ENCODE measurements around the gene AGMAT.

The AGMAT gene

GRCh38 chr1:15558516-15558915 lies 26.3 kb downstream of the AGMAT start:
- peak overlapping the region; percentile 88 to 98 (median 89) for H3K27ac Mint-ChIP-seq
- no peaks in the 10 kb centered on the region for H3K27me3 Mint-ChIP-seq (ENCODE audit: low read depth)
- H3K4me1 Mint-ChIP-seq: no peaks in the 10 kb centered on the region
- H3K36me3 Mint-ChIP-seq (ENCODE audit: low read depth): peaks cover 37% of the 10 kb centered on the region
- TF ChIP-seq CTCF (IDR thresholded peaks at IDR 0.05; ENCODE audit: unreplicated experiment in 3 of 3): no peak
- no peaks in the 10 kb centered on the region for H3K9me3 Mint-ChIP-seq
- no peak overlapping the region for H3K4me3 Mint-ChIP-seq

DNA sequence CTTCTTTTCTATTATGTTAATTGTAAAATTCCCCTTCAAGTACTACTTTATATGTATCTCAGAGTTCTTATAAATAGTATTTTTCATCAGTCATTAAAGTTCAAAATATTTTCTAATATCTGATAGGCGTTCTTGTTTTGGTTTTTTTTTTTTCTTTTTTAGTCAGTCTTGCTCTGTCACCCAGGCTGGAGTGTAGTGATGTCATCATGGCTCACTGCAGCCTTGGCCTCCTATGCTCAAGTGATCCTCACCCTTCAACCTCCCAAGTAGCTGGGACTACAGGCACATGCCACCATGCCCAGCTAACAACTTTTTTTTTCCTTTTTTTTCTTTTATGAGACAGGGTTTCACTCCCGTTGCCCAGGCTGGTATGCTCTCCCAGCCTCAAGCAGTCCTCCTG lies 27.3 kb downstream of the AGMAT start:
- no peaks in the 10 kb centered on the region for H3K27me3 Mint-ChIP-seq (ENCODE audit: low read depth)
- H3K27ac Mint-ChIP-seq: no peak overlapping the region
- TF ChIP-seq CTCF (IDR thresholded peaks at IDR 0.05; ENCODE audit: unreplicated experiment in 3 of 3): no peak
- no peak overlapping the region for H3K4me3 Mint-ChIP-seq
- H3K9me3 Mint-ChIP-seq: no peaks in the 10 kb centered on the region
- H3K4me1 Mint-ChIP-seq: no peaks in the 10 kb centered on the region
- H3K36me3 Mint-ChIP-seq (ENCODE audit: low read depth): peaks cover 37% of the 10 kb centered on the region

- peaks cover 31% of the 10 kb centered on the region for H3K36me3 Mint-ChIP-seq (ENCODE audit: low read depth)
- no peaks in the 10 kb centered on the region for H3K4me1 Mint-ChIP-seq
- no peak overlapping the region for H3K4me3 Mint-ChIP-seq
- peak overlapping the region in 1 of 3 experiments; percentile 35 for H3K27ac Mint-ChIP-seq
- no peaks in the 10 kb centered on the region for H3K27me3 Mint-ChIP-seq (ENCODE audit: low read depth)
- TF ChIP-seq CTCF (IDR thresholded peaks at IDR 0.05; ENCODE audit: unreplicated experiment in 3 of 3): no peak
- no peaks in the 10 kb centered on the region for H3K9me3 Mint-ChIP-seq
Measured at GRCh38 chr1:15557008-15557407, 27.8 kb downstream of the AGMAT start.

DNA sequence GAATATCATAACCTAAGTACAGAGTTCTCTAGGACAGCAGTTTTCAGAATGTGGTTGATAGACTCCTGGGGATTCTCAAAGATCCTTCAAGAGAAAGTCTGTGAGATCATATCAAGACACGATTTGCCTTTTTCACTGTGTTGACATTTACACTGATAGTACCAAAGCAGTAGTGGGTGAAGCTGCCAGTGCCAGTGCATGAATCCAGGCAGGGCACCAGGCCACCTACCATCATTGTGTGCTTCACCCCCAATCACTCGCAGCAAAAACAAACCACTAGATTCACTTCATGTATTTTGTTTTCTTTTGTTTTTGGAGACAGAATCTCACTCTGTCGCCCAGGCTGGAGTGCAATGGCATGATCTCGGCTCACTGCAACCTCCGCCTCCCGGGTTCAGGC lies 34.3 kb downstream of the AGMAT start:
- no peak for TF ChIP-seq CTCF (IDR thresholded peaks at IDR 0.05; ENCODE audit: unreplicated experiment in 3 of 3)
- Mint-ChIP-seq H3K4me1 (no peaks in the 10 kb centered on the region), H3K27me3 (ENCODE audit: low read depth) (no peaks in the 10 kb centered on the region), H3K27ac (no peak overlapping the region), H3K4me3 (no peak overlapping the region), H3K9me3 (no peaks in the 10 kb centered on the region), H3K36me3 (ENCODE audit: low read depth) (peaks cover 43% of the 10 kb centered on the region)

- H3K4me1 Mint-ChIP-seq: no peaks in the 10 kb centered on the region
- no peaks in the 10 kb centered on the region for H3K27me3 Mint-ChIP-seq (ENCODE audit: low read depth)
- H3K9me3 Mint-ChIP-seq: no peaks in the 10 kb centered on the region
- no peak overlapping the region for H3K27ac Mint-ChIP-seq
- no peak overlapping the region for H3K4me3 Mint-ChIP-seq
- peaks cover 67% of the 10 kb centered on the region for H3K36me3 Mint-ChIP-seq (ENCODE audit: low read depth)
- TF ChIP-seq CTCF (IDR thresholded peaks at IDR 0.05; ENCODE audit: unreplicated experiment in 3 of 3): no peak
Measured at GRCh38 chr1:15546641-15547040, 38.2 kb downstream of the AGMAT start.
